Vagina (tissue), 2 donors: ENCODE results near the gene FTSJ1. TPM values are rescaled to one million over a fixed set of nuclear protein-coding genes. Genes with fewer than 3 reads are reported as not detected.

ENCODE experiments used
- DNase-seq, 2 donors: peaks; one replicate each; pipeline ENCODE4 v3.0.0-alpha.2; 2017; ENCODE audit errors: extremely low spot score in 2 of 2
- H3K27ac ChIP-seq: fragments of 200-600 bp; sonication (generic); one replicate; pipeline ENCODE4 v1.5.1; 2019
- H3K27me3 ChIP-seq: fragments of 200-600 bp; sonication (generic); one replicate; pipeline ENCODE4 v1.5.1; 2019
- H3K36me3 ChIP-seq, 2 donors: fragments of 200-600 bp; sonication (generic); one replicate each; pipeline ENCODE4 v1.5.1; 2017 to 2019
- H3K4me1 ChIP-seq: fragments of 200-600 bp; sonication (generic); one replicate; pipeline ENCODE4 v1.5.1; 2019
- H3K4me3 ChIP-seq, 2 donors: fragments of 200-600 bp; sonication (generic); 1 replicate in 1 of 2; 2 replicates in 1 of 2; pipeline ENCODE4 v1.5.1; 2016 to 2019
- H3K9me3 ChIP-seq: fragments of 200-600 bp; sonication (generic); one replicate; pipeline ENCODE4 v1.5.1; 2019
- POLR2A ChIP-seq, 2 donors: fragments of 450-650 bp; IDR thresholded peaks; one replicate each; pipeline ENCODE4 v1.6.1; 2017; ENCODE audit warnings: antibody characterized with exemption in 2 of 2, mild to moderate bottlenecking in 2 of 2, moderate library complexity in 2 of 2
- POLR2AphosphoS5 ChIP-seq, 2 donors: sonication (generic); formaldehyde crosslinking; IDR thresholded peaks; one replicate each; pipeline ENCODE4 v1.9.0; 2017; ENCODE audit warnings: antibody characterized with exemption in 2 of 2, mild to moderate bottlenecking in 2 of 2, low read depth in 1 of 2; ENCODE audit not compliant: insufficient read depth in 1 of 2
- intact Hi-C: fragments of 100-400 bp; cut with DNase I; formaldehyde crosslinking; loops from one replicate; pipeline ENCODE4 v1.15.1; 2023
- total RNA-seq: library from RNA; depleted of rRNA; stranded (reverse); fragments of >200 nt; gene quantifications from one replicate; pipeline ENCODE4 v1.2.3, GENCODE V29; 2016
- TF ChIP-seq, protein P1 (sequence below), 3 experiments: fragments of 450-650 bp in 2 of 3; fragments of 200-600 bp in 1 of 3; sonication (generic) in 1 of 3; IDR thresholded peaks; one replicate each; pipeline ENCODE4 v1.5.1; 2017 to 2019; ENCODE audit warnings: antibody characterized with exemption in 3 of 3, mild to moderate bottlenecking in 2 of 3, moderate library complexity in 2 of 3

Gene FTSJ1
- total RNA-seq, 1 donor from 2014 or later: 31.7 TPM

GRCh38 chrX:48475296-48475695 is 703 bp upstream of the FTSJ1 start:
- TF ChIP-seq POLR2AphosphoS5 (IDR thresholded peaks at IDR 0.05; ENCODE audit: insufficient read depth in 1 of 2, low read depth in 1 of 2) (no peak), POLR2A (IDR thresholded peaks at IDR 0.05) (no peak)
- TF ChIP-seq, protein P1, sequence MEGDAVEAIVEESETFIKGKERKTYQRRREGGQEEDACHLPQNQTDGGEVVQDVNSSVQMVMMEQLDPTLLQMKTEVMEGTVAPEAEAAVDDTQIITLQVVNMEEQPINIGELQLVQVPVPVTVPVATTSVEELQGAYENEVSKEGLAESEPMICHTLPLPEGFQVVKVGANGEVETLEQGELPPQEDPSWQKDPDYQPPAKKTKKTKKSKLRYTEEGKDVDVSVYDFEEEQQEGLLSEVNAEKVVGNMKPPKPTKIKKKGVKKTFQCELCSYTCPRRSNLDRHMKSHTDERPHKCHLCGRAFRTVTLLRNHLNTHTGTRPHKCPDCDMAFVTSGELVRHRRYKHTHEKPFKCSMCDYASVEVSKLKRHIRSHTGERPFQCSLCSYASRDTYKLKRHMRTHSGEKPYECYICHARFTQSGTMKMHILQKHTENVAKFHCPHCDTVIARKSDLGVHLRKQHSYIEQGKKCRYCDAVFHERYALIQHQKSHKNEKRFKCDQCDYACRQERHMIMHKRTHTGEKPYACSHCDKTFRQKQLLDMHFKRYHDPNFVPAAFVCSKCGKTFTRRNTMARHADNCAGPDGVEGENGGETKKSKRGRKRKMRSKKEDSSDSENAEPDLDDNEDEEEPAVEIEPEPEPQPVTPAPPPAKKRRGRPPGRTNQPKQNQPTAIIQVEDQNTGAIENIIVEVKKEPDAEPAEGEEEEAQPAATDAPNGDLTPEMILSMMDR (IDR thresholded peaks at IDR 0.05): no peak
- Histone ChIP-seq H3K4me3 (peak overlapping the region; percentile 70), H3K27me3 (no peaks in the 10 kb centered on the region), H3K27ac (peak overlapping the region; percentile 80), H3K4me1 (peaks cover 8% of the 10 kb centered on the region), H3K9me3 (no peaks in the 10 kb centered on the region), H3K36me3 (no peaks in the 10 kb centered on the region)
- no peak for DNase-seq
- intact Hi-C loops: no loop called here

DNA sequence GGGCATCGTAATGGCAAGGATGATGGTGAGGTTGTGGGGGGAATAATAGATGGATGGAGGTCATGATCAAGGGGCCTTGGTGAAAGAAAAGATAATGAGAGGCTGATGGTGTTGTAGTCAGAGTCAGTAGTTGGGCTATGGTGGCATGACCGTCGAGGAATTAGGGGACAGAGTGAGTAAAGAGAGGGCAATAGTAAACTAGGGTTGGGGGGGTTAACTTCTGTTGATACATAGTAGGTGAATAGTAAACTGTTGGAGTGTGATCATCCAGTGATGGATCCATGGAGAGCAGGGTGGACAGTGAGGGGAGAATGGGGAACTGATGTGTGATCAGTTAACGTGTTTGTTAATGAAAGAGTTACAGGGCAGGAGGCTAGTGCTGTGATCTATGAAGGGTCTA is 920 bp downstream of the FTSJ1 start:
- DNase-seq: no peak
- Histone ChIP-seq H3K36me3 (no peaks in the 10 kb centered on the region), H3K4me3 (peak overlapping the region; percentile 70), H3K4me1 (peaks cover 8% of the 10 kb centered on the region), H3K27ac (peak overlapping the region; percentile 80), H3K27me3 (no peaks in the 10 kb centered on the region), H3K9me3 (no peaks in the 10 kb centered on the region)
- intact Hi-C loops: no loop called here
- TF ChIP-seq POLR2AphosphoS5 (IDR thresholded peaks at IDR 0.05; ENCODE audit: insufficient read depth in 1 of 2, low read depth in 1 of 2) (no peak), POLR2A (IDR thresholded peaks at IDR 0.05) (no peak)
- TF ChIP-seq, protein P1 (IDR thresholded peaks at IDR 0.05): no peak

DNA sequence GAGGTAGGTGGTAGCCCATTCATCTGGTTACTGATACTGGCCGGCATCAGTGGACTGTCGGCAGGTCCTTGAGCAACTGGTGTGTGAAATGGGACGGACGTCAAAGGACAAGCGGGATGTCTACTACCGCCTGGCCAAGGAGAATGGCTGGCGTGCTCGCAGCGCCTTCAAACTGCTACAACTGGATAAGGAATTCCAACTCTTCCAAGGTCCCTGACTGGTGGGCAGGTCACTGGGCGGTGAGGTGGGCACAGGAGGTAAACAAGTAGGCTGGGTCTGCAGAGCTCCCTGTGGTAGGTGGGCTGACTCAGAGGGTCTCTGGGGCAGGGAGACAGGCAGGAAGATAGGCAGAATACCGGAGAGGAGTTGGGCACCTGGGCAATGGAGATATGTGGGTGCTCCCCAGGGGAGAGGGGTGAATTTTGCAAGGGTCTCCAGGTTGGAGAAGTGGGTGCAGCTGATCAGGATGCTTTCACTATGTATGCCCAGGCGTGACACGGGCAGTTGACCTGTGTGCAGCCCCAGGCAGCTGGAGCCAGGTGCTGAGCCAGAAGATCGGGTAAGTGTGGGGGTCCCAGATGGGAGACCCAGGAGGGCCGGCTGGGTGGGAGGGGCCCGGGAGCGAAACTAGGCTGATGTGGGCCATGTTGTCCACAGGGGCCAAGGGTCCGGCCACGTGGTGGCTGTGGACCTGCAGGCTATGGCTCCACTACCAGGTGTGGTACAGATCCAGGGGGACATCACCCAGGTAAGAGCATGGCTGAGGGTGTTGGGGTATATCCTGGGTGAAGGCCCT is 2.2 kb downstream of the FTSJ1 start:
- no peaks in the 10 kb centered on the region for H3K36me3 ChIP-seq
- intact Hi-C loops: no loop called here

DNA sequence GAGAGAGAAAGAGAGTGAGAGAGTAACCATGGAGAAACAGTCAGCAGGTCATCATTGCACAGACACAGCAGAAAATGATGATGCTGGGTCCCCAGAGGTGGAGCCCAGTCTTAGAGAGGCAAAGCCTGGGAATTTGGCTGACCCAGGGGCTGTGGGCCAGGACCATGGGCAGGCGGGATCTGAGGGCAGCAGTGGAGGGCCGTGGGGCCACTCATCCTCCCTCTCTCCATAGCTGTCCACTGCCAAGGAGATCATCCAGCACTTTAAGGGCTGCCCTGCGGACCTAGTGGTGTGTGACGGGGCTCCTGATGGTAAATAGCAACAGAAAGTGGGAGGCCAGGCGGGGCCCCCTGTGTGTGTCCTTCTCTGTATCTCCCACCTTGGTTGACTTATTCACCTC is 2.8 kb downstream of the FTSJ1 start:
- H3K36me3 ChIP-seq: peaks cover 0 to 3% of the 10 kb centered on the region in 2 donors
- TF ChIP-seq, protein P1 (IDR thresholded peaks at IDR 0.05): no peak
- TF ChIP-seq POLR2AphosphoS5 (IDR thresholded peaks at IDR 0.05; ENCODE audit: insufficient read depth in 1 of 2, low read depth in 1 of 2) (no peak), POLR2A (IDR thresholded peaks at IDR 0.05) (no peak)
- no peak overlapping the region for H3K27ac ChIP-seq
- peaks cover 8% of the 10 kb centered on the region for H3K4me1 ChIP-seq
- H3K9me3 ChIP-seq: no peaks in the 10 kb centered on the region
- H3K4me3 ChIP-seq: no peak overlapping the region
- intact Hi-C loops: no loop called here
- no peak for DNase-seq
- no peaks in the 10 kb centered on the region for H3K27me3 ChIP-seq

More for the DNA sequence above, 2.2 kb downstream of the FTSJ1 start:
- no peak overlapping the region for H3K27ac ChIP-seq
- peaks cover 8% of the 10 kb centered on the region for H3K4me1 ChIP-seq
- H3K4me3 ChIP-seq: no peak overlapping the region
- no peaks in the 10 kb centered on the region for H3K9me3 ChIP-seq
- no peaks in the 10 kb centered on the region for H3K27me3 ChIP-seq
- DNase-seq: no peak
- TF ChIP-seq POLR2AphosphoS5 (IDR thresholded peaks at IDR 0.05; ENCODE audit: insufficient read depth in 1 of 2, low read depth in 1 of 2) (no peak), POLR2A (IDR thresholded peaks at IDR 0.05) (no peak)
- TF ChIP-seq, protein P1 (IDR thresholded peaks at IDR 0.05): no peak

- DNase-seq: no peak
- intact Hi-C loops: no loop called here
- Histone ChIP-seq H3K9me3 (no peaks in the 10 kb centered on the region), H3K4me1 (peaks cover 8% of the 10 kb centered on the region), H3K4me3 (no peak overlapping the region), H3K27me3 (no peaks in the 10 kb centered on the region), H3K27ac (no peak overlapping the region), H3K36me3 (peaks cover 0 to 6% of the 10 kb centered on the region in 2 donors)
- no peak for TF ChIP-seq POLR2AphosphoS5 (IDR thresholded peaks at IDR 0.05; ENCODE audit: insufficient read depth in 1 of 2, low read depth in 1 of 2)
- TF ChIP-seq, protein P1 (IDR thresholded peaks at IDR 0.05): no peak
- TF ChIP-seq POLR2A (IDR thresholded peaks at IDR 0.05): no peak
Measured at GRCh38 chrX:48480142-48480541, 4.1 kb downstream of the FTSJ1 start.
